CD1c-positive myeloid dendritic cell (primary cell): Measurements from ENCODE around the gene ATG2A.

Source experiments
- DNase-seq: peaks from one replicate; pipeline ENCODE4 v3.0.0-alpha.2; 2016; ENCODE audit errors: extremely low spot score

ATG2A gene

DNA sequence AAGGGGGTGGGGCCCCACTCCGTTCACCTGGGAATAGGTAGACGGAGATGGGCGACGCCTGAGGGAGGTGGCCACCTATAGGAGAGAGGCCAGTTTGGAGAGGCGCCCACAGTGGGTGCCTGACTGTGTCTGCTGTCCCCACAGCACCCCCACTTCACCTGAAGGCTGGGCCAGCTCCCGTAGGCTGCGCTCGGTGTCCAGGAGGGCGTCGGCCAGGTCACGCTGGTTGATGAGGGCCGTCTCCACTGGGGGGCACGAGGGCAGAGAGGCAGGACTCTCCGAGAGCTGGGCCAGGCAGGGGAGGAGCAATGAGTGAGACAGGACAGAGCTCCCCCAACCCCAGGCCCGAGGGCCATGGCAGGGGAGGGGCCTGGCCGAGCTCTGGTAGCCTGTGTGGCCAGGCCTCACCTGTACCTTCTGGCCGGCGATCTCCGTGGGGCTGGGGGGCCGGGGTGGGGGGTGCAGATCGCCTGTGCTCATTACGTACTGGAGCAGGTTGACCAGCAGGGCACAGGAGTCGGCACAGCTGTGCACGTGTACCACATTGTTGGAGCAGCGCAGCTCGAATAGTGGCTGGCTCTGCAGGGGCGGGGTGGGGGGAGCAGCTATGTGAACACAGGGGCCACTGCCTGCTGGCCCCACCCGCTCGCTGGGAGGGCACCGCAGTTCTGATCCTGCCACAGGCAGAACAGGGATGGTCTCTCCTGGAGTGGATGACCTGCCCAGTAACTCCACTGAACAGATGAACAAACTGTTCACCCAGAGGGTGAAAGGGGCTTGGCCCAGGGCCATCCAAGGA is 14.7 kb downstream of the ATG2A start:
- no peak for DNase-seq

DNA sequence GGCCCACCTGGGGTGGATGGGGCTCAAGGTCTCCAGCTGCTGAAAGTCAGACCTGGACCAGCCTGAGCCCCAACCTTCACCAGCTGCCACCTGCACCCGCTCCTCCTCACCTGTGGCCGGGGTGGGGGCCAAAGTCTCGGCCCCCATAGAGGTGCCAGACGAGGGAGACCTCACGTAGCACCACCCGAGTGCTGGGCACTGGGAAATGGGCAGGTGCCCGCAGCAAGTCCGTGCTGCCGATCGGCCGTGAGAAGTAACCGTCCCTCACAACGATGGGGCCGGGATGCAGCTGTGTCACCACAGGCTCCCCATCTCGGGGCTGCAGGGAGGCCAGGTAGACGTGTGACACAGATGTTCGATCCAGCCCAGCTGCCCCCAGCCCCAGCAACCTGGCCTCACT is 16.2 kb downstream of the ATG2A start:
- no peak for DNase-seq

DNA sequence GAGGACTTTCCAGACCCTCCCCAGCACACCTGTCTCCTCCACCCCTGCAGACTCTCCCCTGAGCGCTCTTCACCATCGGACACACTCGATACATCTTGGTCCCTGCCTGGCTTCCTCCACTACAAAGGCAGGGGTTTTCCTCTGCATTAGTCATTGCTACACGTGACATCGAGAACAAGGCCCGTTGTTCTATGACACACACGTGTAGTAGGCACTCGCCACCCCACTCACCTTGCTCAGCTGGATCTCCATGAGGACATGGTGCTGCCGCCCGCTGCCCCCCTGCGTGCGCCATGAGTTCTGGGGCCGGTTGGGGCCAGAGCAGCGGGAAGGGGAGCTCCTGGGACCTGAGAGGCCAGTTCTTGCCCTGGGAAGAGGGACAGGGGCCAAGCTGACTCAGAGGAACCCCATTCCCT is 16.7 kb downstream of the ATG2A start:
- DNase-seq = no peak

DNA sequence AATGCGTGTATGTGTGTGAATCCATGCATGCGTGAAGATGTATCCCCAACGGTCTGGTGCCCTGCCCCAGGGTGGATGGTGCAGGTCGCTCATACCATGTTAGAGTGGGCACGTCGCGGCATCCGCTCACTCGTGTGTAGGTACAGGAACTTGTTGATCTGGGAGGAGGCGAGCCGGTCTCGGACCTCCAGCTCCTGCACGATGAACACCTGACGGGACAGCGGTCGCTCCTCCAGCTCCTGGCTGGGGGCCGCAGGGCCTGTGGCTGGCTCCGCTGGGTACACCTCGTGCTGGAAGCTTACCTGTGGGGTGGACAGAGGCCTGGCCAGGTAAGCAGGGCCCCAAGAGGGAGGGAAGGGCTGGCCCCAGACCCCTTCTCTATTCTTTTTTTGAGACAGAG is 18.5 kb downstream of the ATG2A start:
- no peak for DNase-seq

DNA sequence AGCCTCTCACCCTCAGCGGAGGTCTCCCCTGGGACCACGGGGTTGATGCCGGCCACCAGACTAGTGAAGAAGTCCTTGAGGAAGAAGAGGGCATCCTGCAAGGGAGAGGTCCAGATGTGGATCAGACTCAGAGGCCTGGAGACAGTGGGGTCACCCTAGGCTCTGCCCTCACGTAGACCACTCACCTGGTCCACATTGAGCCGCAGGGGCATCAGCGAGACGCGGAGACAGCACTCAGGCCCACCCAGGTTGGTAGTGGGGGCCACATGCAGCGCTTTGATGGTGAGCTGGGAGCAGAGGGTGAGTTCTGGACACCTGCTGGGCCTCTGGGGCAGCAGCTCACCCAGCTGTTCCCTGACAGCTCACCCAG is 18.9 kb downstream of the ATG2A start:
- DNase-seq = no peak

DNA sequence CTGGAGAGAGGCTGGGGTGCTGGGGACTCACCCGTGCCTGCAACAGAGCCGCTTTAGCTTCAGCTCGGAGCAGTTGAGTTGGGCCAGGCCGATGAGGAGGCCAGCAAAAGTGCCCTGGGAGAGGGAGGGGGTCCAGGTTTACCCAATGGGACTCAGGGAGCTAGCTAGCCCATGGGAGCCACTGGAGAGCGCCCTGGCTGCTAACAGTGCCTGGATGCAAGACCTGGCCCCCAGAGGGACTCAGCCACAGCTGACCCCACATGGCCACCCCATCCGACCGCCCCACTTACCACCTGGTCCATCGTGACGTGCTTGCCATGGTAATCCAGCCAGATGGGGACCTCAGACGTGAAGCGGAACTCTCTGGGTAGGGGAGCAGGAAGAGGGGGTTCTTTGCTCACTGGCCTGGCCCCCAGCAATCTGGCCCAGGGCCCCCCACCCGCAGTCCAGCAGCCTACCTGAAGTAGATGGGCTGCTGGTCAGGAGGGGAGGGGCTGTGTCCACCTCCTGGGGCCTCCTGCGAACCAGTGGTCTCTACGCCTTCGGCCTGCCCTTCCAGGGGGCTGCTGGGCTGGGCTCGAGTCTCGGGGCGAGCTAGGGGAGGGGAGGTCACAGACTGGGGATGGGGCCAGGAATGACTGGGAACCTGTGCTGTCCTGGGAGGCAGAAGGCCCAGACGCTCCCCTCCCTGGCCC is 19.5 kb downstream of the ATG2A start:
- no peak for DNase-seq

DNA sequence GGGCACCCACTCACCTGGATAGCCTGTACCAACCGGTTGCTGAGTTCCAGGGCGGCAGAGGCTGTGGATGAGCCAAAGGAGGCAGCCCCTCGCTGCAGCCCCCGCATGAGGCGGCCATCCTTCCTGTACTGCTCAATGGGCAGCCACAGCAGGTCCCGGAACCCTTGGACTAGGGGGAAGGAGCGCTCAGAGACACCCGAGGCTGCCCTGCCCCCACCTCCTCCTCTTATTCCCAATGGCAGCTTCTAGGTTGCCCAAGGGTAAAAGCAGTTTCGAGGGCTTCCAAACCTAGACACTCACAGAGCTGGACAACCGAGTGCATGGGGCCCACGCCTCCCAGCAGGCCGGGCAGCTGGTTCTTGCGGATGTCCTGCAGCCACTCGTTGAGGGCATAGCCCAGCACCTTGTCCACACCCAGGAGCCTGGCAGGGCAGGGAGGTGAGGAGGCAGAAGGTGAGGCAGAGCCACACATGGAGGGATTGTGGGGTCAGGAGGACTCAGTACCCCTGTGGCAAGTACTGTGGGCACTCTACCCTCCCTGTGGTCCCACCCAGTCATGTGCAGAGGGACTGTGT is 20.5 kb downstream of the ATG2A start:
- no peak for DNase-seq

DNA sequence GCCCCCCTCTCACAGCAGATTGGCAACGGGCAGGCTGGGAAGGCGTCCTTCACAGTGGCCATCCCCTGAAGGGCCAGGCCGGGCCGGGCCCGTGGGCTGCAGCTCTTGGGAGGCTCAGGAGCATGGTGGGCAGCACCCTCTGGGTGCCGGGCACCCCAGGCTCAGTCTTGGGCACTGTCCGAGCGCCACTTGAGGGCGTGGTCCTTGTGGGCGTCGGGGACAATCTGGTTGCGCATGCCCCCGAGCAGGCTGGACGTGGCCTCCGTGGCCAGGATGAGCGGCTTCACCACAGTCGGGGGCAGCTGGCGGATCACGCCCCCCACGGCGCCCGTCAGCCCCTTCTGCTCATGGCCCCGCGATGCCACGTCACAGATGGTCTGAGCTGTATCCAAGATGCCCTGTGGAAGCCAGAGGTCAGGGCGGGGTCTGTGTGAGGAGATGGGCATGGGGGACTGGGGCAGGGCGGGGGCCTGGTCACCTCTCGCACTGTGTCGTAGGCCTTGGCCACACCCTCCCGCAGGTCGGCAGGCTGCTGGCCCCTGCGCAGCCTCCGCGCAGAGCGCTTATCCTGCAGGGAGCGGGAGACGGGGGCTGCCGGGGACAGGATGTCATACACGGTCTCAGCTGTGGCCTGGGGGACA is 22.1 kb downstream of the ATG2A start:
- DNase-seq = no peak

DNA sequence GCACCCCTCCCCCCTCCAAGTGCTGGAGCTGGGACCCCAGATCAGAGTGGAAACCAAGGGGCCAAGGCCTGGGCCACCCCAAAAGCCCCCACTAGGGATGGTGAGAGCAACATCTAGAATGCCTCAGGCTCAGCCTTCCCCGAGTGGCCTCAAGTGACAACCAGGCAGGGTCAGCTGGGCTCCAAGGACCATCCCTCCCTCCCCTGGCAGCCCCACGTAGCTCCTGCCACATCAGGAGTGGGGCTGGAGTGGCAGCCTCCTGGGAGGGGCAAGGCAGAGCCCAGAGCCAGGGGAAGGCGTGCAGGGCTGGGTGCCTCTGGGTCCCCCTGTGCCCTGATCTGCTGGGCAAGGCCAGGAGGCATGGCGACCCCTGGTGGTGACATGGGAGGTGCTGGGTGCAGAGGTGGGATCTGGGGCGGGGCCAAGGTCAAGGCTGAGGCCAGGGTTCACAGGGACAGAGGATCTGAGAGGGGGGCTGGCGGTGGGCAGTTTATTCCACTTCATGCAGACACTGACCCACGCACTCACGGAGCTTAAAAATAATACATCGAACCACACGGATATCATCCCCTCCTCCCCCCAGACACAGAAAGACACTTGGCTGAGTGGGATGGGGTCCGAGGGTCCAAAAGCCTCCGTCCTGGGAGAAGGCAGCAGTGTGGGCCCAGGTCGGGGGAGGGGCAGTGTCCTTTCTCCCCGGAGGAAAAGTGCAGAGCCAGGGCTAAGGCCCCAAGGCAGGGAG is 22.8 kb downstream of the ATG2A start:
- DNase-seq = peak; percentile 88

DNA sequence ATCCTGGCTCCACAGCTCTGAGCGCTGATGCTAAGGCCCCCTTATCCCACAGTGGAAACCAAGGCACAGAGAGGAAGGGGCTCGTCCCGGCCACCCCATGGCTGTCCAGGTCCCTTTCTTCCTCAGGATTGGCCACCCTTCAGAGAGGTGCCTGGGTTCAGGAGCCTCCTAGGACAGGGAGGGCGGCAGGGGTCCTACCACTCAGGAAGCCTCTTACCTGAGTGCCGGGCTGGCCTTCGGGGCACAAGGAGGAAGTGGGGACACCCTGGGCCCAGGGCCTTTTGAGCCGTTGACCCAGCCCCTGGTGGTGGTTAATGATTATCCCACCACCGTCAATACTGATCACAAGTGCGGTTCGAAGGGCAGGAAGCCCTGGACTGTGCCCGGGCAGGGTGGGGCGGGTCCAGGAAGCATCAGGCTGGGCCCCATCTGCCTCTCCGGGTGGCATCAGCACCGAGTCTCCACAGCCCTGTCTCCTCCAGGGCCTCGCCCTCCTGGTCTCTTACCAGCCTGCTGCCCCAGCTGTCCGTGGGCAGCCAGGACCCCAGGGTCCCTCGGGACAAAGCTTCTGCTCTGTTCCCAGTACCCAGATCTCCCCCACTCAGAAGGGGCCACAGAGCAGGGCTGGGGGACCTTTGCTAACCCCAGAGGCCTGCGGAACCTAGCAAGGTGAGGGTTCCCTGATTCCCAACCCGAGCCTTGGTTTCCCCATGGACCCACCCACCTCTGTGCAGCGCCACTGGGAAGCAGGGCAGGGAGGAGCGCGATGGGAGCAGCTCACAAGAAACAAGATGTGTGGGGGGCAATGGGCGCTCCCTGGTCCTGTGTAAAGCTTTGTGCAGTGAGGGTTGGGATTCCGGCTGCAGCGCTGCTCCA is 23.6 kb downstream of the ATG2A start:
- no peak for DNase-seq

DNA sequence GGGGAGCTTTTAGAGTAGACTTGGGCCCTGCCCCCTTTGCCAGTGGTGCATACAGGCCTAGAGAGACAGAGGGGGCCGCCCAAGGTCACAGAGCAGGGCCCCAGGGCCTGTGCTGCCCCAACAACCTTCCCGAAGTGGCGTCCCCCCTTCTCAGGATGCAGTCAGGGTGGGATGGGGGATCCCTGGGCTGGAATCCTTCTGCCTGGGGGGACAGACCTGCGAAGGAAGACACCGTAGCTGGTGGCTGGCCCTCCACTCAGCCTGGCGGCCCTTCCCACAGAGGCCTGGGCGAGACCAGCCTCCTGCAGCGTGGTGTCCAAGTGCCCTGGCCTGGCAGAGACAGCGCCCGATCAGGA is 24.2 kb downstream of the ATG2A start:
- DNase-seq = no peak

DNA sequence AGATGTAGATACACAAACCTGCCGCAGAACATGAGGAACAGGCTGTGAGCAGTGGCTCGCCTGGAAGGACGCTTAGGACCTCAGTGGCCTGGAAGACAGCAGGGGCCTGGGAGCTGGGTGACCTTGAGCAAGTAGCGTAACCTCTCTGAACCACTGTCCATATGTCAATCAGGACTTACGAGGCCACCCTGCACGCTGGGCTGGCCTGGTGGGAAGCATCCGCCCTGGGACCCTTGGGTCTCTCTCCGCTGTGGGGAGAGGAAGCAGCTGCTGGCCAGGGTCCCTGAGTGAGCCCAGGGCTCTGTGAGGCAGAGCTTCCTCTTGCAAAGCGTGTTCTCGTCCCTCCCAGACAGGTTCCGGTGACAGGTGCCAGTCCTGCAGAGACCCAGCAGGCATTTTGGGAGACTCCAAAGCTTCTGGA is 24.6 kb downstream of the ATG2A start:
- no peak for DNase-seq

DNA sequence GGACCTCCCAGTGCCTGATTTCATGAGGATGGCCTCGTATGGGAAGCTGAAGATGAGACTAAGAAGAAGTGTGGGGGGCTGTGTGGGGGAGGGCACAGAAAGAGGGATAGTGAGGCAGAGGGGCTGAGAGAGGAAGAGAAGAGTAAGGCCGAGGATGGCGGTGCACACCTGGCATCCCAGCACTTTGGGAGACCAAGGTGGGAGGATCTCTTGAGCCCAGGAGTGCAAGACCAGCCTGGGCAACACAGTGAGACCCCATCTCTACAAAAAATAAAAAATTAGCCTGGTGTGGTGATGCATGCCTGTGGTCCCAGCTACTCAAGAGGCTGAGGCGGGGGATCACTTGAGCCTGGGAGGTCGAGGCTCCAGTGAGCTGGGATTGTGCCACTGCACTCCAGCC is 25.1 kb downstream of the ATG2A start:
- DNase-seq = no peak

DNA sequence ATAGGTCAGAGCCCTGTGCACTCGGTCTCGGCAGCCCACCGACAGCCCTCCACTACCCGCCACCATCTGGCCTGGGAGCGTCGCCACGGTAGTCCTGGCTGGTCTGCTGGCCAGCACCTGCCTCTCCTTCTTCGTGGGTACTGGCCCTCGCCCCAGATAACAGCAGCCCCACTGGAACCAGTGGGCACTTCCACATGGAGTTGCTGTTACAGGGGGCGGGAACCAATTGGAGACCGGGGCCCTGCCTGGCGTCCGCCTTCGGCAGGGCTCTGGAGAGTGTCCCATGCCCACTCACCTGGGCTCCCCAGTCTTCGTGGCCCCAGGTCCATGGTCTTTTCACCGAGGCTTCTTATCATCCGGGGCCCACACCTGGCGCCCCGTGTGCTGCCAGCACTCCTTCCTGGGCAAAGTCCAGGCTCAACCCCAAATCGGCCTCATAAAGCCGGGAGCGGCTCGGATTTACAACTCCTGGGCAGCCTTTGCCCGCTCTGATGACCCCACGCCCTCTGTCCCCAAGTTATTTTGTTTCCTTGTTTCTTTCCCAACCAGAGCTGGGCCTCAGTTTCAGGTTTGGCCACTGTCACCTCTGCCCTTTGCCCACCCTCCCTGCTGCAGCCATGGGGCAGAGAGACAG is 25.7 kb downstream of the ATG2A start:
- DNase-seq = no peak

DNA sequence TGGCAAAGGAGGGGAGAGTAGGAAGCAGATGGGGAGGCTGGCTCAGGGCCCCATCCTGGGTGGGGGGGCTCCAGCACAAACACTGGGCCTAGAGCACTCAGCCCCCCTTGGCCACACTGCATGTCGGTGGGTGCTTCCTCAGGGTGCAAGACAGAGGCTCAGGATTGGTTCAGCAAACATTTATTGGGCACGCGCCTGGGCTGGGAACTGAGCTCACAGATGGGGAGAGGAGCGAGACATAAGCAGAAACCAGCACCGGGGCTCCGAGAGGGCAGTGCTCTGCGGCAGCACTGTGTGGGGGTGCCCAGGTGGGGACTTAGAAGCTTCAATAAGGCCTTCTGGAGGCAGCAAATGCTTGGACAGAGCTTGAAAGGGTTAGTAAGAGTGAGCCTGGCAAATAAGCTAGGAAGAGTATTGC is 26.5 kb downstream of the ATG2A start:
- DNase-seq = no peak

DNA sequence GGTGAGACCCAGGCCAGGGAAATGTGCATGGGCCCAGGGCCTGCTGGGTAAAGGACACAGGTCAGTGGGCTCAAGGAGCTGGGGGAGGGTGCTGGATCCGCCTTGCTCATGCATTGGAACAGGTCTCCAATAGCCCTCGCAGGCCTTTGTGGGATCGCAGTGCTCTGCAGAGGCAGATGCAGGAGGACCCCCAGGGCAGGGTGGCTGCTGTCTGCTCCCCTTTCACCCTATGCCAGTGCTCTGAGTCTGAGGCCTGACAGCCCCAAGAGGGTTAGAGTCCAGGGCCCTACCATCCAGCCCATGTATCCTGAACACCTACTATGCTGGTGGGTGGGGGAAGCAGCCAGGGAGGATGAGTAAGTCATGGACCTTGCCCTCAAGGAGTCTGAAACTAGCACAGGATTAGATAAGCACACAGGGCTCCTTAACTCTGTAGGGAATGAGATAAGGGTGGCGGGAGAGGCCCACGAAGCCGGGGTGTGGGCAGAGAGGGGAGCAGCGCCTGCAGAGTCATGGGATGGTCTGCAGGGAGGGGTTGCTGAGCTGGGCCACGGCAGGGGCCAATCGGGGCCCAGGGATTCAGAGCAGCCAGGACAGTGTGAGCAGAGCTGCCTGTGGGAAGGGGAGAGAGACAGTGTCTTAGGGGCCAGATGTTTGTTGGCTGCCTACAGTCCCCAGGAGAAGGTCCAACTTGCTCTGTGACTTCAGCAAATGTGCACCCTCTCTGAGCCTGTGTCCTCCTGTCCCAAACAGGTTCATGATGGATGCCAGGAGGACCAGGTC is 28.1 kb downstream of the ATG2A start:
- DNase-seq = no peak

DNA sequence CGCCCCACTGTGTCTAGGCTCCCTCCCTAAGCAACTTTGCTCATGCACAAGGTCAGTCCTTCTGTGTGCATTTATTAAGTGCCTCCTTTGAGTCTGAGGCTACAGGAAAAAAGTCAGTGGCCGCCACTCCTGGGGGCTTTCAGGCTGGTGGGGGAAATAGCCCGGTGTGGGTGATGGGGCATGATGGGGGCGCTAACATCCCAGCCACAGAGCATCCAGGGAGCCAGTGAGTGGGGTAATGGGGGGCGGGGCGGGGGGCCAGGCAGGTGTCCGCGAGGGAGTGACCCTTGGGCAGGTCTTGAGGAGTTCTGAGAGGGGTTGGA is 28.6 kb downstream of the ATG2A start:
- DNase-seq = no peak

DNA sequence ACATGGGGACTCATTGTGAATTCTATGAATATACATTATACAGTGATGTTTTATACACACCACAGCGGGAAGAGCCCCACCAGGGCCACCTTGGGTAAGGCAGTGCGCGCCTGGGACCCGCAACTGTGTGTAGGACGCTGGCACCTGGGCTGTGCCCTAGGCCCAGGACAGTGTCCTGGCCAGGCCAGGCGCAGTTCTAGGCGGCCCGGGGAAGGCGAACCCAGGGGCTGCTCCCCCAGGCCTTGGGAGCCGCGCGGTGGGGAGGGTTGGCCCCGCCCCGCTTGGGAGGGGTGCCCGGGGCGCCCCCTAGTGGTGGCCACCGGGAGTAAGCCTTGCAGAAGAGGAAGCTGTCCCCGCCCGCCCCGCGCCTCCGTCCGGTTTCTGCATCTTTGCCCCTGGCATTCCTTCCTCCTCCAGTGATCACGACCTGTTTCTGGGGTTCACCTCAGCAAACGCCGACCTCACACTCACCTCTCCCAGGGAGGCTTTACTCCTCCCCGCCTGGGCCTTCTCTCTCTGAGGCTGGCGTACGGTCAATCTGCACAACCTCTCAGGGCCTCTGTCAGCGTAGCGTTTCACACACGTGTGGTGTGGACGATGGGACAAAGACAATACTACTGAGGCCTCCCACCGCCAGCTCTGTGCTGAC is 29.1 kb downstream of the ATG2A start:
- DNase-seq = peak; percentile 91

DNA sequence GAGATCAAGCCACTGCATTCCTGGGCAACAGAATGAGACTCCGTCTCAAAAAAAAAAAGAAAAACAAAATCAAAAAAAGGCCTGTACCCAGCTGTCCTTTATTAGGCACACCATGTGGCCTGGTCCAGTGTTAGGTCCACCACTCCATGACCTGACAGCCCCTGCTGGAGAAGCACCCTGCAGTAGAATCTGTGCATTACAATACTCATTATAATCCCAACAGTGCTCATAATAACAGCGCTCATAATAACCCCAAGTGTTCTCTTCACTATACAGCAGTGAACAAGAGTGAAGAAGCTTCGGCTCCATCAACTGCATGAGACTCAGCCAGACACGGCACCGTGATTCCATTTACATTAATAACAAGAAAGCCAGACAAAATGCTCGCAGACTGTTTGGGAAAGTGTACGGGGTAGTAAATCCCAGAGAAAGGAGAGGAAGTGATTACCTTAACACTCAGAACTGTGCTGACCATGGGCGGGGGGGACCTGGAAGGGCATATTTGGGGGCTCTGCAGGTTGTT is 29.7 kb downstream of the ATG2A start:
- no peak for DNase-seq
